ENCODE measurements around the gene CCL2. TPM values are rescaled to one million over a fixed set of nuclear protein-coding genes. Genes with fewer than 3 reads are reported as not detected.

Gene CCL2
- total RNA-seq, 1 donor from 2014 or later: 7.0 TPM

DNA sequence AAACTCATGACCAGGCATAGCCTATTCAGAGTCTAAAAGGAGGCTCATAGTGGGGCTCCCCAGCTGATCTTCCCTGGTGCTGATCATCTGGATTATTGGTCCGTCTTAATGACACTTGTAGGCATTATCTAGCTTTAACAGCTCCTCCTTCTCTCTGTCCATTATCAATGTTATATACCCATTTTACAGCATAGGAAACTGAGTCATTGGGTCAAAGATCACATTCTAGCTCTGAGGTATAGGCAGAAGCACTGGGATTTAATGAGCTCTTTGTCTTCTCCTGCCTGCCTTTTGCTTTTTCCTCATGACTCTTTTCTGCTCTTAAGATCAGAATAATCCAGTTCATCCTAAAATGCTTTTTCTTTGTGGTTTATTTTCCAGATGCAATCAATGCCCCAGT is 756 bp downstream of the CCL2 start:
- H2AFZ ChIP-seq (replicated peaks): no peak overlapping the region
- no peak overlapping the region for H3K27ac ChIP-seq
- no peak overlapping the region for H3K9ac ChIP-seq

DNA sequence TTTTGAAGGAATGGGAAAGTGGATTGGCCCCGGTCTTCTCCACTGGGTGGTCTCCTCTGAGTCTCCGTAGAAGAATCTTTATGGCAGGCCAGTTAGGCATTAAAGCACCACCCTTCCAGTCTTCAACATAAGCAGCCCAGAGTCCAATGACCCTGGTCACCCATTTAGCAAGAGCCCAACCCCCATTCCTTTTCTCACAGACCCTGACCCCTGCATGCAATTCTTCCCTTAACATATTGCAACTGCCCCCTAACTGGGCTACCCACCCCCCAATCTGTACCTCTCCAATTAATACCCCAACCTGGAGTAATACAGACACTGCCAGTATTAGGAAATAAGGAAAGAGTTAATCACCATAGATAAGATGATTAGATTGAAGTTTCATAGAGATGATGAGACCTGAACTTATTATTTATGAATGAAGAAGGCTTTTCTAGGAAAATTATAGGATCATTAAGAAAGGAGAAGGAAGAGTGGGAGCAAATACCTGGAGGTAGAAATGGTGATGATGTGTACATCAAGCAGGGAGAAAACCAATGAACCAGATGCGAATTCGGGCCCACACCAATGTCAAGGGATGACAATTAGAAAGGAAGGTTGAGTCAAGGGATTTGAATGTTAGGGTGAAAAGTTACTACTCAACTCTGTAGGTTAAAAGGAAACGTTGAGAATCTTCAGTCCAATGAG is 2.4 kb downstream of the CCL2 start:
- H3K27me3 ChIP-seq: no peaks in the 10 kb centered on the region
- no peaks in the 10 kb centered on the region for H3K36me3 Mint-ChIP-seq
- no peak overlapping the region for H2AFZ ChIP-seq (replicated peaks)
- no peak overlapping the region for H3K4me3 ChIP-seq
- no peak overlapping the region for H3K4me2 ChIP-seq
- H3K4me3 Mint-ChIP-seq: no peak overlapping the region
- H3K4me1 Mint-ChIP-seq: peaks cover 39% of the 10 kb centered on the region
- H3K36me3 ChIP-seq: no peaks in the 10 kb centered on the region
- DNase-seq (ENCODE audit: low spot score): no peak
- no peak overlapping the region for H3K9ac ChIP-seq
- no peaks in the 10 kb centered on the region for H3K79me2 ChIP-seq (ENCODE audit: low read depth)
- no peaks in the 10 kb centered on the region for H3K9me3 Mint-ChIP-seq
- peaks cover 17% of the 10 kb centered on the region for H3K4me1 ChIP-seq
- no peak overlapping the region for H3K27ac Mint-ChIP-seq
- H3K27ac ChIP-seq: no peak overlapping the region
- no peaks in the 10 kb centered on the region for H3K9me3 ChIP-seq (ENCODE audit: low read depth)
- H3K27me3 Mint-ChIP-seq (ENCODE audit: insufficient read depth, low read depth): peaks cover 5% of the 10 kb centered on the region
- peaks cover 16% of the 10 kb centered on the region for H3F3A ChIP-seq (ENCODE audit: low read depth)
- TF ChIP-seq CTCF (IDR thresholded peaks at IDR 0.05): no peak
- no peak for TF ChIP-seq EZH2phosphoT487 (IDR thresholded peaks at IDR 0.05)
- no peak for TF ChIP-seq EZH2 (IDR thresholded peaks at IDR 0.05)
- H4K20me1 ChIP-seq (ENCODE audit: low read depth): no peaks in the 10 kb centered on the region

More for the DNA sequence above, 756 bp downstream of the CCL2 start:
- peak overlapping the region; percentile 49 for H3K4me3 ChIP-seq
- H3K9me3 ChIP-seq (ENCODE audit: low read depth): no peaks in the 10 kb centered on the region
- no peaks in the 10 kb centered on the region for H3K79me2 ChIP-seq (ENCODE audit: low read depth)
- H3K4me2 ChIP-seq: peak overlapping the region; percentile 85
- no peaks in the 10 kb centered on the region for H4K20me1 ChIP-seq (ENCODE audit: low read depth)
- H3K36me3 Mint-ChIP-seq: no peaks in the 10 kb centered on the region
- H3F3A ChIP-seq (ENCODE audit: low read depth): peaks cover 16% of the 10 kb centered on the region
- peak overlapping the region; percentile 84 for H3K4me3 Mint-ChIP-seq
- TF ChIP-seq EZH2phosphoT487 (IDR thresholded peaks at IDR 0.05): no peak
- TF ChIP-seq CTCF (IDR thresholded peaks at IDR 0.05): no peak
- H3K36me3 ChIP-seq: no peaks in the 10 kb centered on the region
- H3K27me3 ChIP-seq: no peaks in the 10 kb centered on the region
- H3K27me3 Mint-ChIP-seq (ENCODE audit: insufficient read depth, low read depth): peaks cover 3% of the 10 kb centered on the region
- H3K27ac Mint-ChIP-seq: no peak overlapping the region
- DNase-seq (ENCODE audit: low spot score): no peak
- no peaks in the 10 kb centered on the region for H3K9me3 Mint-ChIP-seq
- peaks cover 44% of the 10 kb centered on the region for H3K4me1 Mint-ChIP-seq
- peaks cover 17% of the 10 kb centered on the region for H3K4me1 ChIP-seq

- peaks cover 16% of the 10 kb centered on the region for H3F3A ChIP-seq (ENCODE audit: low read depth)
- no peak overlapping the region for H2AFZ ChIP-seq (replicated peaks)
- Mint-ChIP-seq H3K4me3 (no peak overlapping the region), H3K9me3 (no peaks in the 10 kb centered on the region), H3K27me3 (ENCODE audit: insufficient read depth, low read depth) (peaks cover 5% of the 10 kb centered on the region), H3K36me3 (no peaks in the 10 kb centered on the region), H3K4me1 (peaks cover 35% of the 10 kb centered on the region), H3K27ac (no peak overlapping the region)
- peaks cover 17% of the 10 kb centered on the region for H3K4me1 ChIP-seq
- no peaks in the 10 kb centered on the region for H3K79me2 ChIP-seq (ENCODE audit: low read depth)
- no peak overlapping the region for H3K4me3 ChIP-seq
- H3K4me2 ChIP-seq: no peak overlapping the region
- no peak overlapping the region for H3K27ac ChIP-seq
- no peak overlapping the region for H3K9ac ChIP-seq
- H3K9me3 ChIP-seq (ENCODE audit: low read depth): no peaks in the 10 kb centered on the region
- no peaks in the 10 kb centered on the region for H3K36me3 ChIP-seq
- DNase-seq (ENCODE audit: low spot score): no peak
- H4K20me1 ChIP-seq (ENCODE audit: low read depth): no peaks in the 10 kb centered on the region
- TF ChIP-seq EZH2 (IDR thresholded peaks at IDR 0.05): no peak
- TF ChIP-seq CTCF (IDR thresholded peaks at IDR 0.05): no peak
- no peak for TF ChIP-seq EZH2phosphoT487 (IDR thresholded peaks at IDR 0.05)
- H3K27me3 ChIP-seq: no peaks in the 10 kb centered on the region
Observed at GRCh38 chr17:34257986-34258326, 2.9 kb downstream of the CCL2 start.

Measured in neural progenitor cell (in vitro differentiated cells).